Ecto neural progenitor cell (in vitro differentiated cells): ENCODE data around the gene RIMBP3C.
"Not testable (repeated sequence)": the region's sequence is repeated elsewhere in the genome, so short reads cannot be mapped to it uniquely, and the experiment has no call there.

ENCODE experiments used
- DNase-seq: peaks from one replicate; pipeline ENCODE4 v3.0.0-alpha.2; 2018; ENCODE audit warnings: low spot score

RIMBP3C gene

GRCh38 chr22:21551361-21551760 lies at the start of gene RIMBP3C:
Gene RIMBP3C, minus strand, starts transcription at chr22:21551461. Its CDS starts 485 bp downstream, at chr22:21550976.
- DNase-seq, result not testable (repeated sequence)

DNA sequence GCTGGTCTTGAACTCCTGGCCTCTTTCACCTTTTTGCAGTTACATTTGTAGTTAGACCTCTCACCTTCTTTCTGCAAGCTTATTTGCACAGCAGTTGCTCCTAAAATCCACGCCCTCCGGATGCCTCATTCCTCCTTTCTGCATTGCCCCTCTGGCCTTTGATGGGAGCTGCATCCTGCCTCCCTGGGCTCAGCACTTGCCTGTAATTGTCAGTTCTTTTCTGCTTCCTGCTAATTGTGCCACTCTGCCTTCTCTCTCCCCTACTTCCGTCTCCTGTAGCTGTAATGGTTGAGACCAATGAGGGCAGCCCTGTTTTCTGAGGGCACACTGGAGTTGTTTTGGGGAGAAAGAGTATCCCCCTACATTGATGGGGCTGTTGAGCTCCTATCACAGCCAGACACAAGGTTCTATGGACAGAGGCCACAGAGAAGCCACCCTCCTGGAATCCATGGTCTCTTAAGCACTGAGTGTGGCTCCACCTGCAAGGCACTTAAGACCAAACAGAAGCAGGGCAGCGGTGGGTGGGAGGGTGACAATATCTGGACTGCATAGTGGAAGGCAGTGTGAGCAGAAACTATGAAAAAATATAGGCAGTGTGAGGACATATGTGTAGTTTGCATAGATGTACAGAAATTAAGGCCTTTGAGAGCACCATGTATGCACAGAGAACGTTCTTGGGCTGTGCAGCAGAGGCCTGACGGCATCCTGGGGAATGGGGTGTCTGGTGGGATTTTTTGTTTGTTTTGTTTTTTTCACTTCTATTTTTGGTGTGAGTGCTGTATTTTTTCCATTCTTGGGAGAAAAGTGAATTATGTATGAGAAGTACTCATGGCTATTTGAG lies 48.0 kb upstream of the RIMBP3C start:
- DNase-seq, result no peak

DNA sequence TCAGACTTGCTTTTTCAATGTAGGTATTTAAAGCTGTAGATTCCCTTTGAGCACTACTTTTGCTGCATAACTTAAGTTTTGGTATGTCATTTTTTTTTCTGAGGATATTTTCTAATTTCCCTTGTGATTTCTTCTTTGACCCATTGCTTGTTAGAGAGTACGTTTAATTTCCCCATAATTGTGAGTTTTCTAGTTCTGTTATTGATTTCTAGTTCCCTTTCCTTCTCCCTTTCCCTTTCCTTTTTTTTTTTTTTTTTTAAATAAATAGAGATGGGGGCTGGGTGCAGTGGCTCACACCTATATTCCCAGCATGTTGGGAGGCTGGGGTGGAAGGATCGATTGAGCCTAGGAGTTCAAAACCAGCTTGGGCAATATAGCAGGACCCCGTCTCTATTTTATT lies 47.0 kb upstream of the RIMBP3C start:
- DNase-seq, result no peak

- not testable (repeated sequence) for DNase-seq
These were observed 45.3 kb upstream of the RIMBP3C start for GRCh38 chr22:21596356-21597135.

DNA sequence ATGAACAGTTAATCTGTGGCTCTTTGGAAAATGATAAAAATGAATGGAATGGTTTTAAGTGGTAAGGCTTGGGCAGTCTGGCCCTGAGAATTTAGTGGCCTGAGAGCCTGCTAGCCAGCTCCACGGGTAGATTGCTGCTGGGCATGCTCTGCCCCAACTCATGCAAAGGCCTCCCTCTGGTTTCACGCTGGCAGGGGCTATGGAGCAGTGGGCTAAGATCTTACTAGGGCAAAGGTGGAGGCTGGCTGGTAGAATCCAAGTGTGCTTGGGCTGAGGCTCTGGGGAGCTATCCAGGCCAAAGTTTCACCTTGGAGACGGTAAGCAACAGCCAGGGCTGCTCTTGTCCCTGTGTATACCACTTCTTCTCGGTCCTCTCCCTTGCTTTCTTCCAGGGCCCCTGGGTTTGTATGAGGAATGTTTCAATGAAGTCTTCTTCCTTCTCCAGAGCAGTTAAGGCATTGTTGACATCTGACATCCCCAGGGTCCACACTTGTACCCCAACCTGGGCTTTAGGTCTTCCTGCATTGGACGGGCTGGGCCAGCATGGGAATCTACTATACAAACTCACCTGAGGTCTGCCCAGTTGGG lies 43.7 kb upstream of the RIMBP3C start:
- no peak for DNase-seq

DNA sequence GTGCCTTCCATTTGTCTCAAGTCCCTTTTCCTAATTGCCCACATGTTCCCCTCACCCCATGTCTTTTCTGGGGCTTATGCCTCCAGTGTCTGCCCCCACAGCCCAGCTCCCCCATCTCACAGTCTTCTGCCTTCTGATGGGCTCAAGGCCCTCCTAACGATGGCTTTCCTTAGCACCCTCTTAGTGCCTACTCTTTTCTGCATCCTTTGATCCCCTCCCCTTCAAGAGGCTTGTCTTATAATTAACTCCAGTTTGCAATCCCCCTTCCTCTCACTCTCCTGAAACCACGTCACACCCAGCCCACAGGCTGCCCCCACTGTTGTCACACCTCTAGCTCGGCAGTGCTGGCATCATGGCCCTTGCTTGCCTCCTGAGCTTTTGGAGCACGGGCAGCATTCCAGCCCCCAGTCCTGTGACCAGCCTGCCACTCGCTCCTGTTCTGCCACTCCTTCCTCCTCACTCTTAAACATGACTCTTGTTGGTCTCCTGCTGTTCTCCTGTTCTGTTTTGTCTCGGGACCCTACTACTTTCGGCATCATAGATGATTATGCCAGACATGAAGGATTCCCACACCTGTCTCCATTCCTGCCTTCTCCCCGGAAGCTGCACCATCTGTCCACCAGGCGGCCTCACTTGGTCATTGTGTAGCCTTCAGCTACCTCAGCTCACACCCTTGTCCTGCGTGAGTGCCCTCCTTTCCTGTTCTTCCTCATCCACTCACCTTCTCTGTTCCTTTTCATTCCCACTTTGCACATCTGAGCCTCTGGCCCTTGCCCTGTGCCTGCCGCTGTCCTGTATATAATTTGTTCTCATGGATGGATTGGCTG lies 42.4 kb upstream of the RIMBP3C start:
- DNase-seq, result peak; percentile 56

GRCh38 chr22:21592422-21592821 lies 41.2 kb upstream of the RIMBP3C start:
- DNase-seq, result no peak

- no peak for DNase-seq
These were observed 40.4 kb upstream of the RIMBP3C start for GRCh38 chr22:21591695-21592094.

DNA sequence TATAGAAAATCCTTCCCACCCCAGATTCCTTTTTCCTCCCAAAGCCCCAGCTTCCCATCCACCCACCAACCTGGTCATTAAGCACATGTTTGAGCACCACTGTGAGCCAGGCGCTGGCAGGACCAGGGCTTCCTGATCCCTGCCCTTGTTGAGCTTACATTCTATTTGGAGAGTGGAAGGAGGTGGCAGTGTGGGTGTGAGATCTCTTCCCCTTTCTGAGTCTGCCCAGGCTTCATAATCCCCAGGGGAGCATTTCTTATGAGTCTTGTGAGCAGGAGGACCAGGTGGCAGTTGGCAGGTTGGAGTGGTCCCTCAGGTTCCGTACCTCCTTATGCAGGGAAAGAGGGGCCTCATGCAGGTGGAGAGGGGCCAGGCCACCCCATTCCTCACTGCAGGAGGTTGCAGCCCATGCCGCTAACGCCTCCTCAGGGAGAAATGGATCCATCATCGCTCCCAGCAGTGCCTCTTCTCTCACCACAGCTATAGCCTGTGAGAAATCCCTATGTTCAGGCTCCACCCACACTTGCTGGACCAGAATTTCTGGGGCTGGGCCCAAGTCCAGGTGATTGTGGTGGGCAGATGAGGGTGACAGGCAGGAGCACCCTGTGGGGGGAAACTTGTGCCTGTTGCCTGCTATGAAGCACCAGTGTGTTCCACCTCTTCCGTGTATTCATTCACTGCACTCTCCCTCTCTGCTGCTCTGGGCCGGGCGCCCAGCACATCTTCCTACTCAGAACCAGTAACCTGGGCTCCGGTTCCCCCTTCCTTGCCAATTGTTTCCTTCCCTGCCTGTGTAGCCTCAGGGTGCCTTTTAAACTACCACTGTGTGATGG lies 39.8 kb upstream of the RIMBP3C start:
- no peak for DNase-seq

- no peak for DNase-seq
These were observed 38.1 kb upstream of the RIMBP3C start for GRCh38 chr22:21589396-21589795.

DNA sequence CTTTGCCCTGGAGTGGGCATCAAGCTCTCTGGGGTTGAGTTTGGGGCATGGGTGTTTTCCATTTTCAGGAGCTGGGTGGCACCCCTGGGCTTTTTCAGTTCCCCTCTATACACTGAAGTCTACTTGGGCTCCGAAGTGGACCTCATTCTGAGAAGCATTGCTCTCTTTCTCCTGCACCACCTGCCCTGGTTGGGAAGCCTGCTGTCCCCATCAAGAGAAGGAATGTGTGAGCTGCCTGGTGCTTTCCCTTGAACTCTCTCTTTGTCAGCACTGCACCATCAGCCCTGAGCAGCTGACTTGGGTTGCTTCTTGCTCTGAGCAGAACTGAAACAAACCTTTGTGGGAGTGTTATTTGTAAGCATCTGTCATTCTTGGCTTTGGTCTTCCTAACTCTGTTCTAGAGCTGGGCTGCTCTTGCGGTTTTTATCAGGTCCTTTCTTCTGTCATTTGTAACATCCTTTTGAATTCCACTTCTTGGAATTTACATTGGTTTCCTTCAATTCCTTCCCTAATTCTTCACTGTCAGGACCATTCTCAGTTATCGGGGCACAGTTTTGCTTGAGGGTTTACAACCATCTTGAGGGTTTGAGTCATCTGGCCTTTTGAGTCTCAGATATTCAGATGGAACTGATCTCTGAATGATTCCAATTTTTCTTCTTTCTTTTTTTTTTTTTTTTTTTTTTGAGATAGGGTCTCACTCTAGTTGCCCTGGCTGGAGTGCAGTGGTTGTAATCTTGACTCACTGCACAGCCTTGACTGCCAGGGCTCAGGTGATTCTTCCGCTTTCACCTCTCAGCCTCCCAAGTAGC lies 36.7 kb upstream of the RIMBP3C start:
- no peak for DNase-seq

- no peak for DNase-seq
These were observed 34.1 kb upstream of the RIMBP3C start for GRCh38 chr22:21585389-21585788.

GRCh38 chr22:21582801-21583740 lies 31.8 kb upstream of the RIMBP3C start:
- peak; percentile 30 for DNase-seq

DNA sequence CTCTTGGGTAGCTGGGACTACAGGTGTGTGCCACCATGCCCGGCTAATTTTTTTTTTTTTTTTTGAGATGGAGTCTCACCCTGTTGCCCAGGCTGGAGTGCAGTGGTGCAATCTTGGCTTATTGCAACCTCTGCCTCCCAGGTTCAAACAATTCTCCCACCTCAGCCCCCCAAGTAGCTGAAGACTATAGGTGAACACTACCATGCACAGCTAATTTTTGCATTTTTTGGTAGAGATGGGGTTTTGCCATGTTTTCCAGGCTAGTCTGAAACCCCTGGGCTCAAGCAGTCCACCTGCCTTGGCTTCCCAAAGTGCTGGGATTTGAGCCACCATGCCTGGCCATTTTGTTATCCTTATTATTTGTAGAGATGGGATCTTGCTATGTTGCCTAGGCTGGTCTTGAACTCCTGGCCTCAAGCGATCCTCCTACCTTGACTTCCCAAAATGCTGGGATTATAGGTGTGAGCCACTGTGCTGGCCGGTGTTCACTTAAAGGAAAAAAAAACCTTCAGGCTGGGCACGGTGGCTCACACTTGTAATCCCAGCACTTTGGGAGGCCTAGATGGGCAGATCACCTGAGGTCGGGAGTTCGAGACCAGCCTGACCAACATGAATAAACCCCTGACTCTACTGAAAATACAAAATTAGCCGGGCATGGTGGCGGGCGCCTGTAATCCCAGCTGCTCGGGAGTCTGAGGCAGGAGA lies 29.9 kb upstream of the RIMBP3C start:
- DNase-seq, result peak; percentile 18

GRCh38 chr22:21580623-21581007 lies 29.4 kb upstream of the RIMBP3C start:
- not testable (repeated sequence) for DNase-seq

- no peak for DNase-seq
These were observed 28.2 kb upstream of the RIMBP3C start for GRCh38 chr22:21579474-21579851.

- DNase-seq, result no peak
These were observed 22.7 kb upstream of the RIMBP3C start for GRCh38 chr22:21573750-21574494.

DNA sequence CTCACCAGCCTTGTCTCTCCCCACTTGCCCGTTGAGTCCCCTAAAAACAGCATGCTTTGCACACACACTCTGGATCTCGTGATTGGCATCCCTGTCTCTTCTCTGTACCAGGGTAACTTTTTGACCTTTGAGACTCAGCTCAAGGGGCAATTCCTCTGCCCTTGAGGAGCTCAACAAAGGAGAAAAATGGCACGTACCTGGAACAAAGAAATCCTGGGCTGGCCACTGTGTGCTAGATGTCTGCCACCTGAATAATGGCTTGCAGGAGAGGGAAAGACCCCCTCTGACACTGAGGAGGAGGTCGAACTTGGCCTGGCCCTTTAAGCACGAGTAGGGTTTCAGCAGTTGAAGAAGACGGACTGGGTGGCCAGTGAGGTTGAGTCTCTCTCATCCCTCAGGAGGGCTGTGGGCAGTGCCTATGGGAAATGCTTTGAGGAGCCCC lies 22.1 kb upstream of the RIMBP3C start:
- no peak for DNase-seq
